GM18505 (cell line): Measurements from ENCODE around the gene ITGAX.

Experiments used
- ATAC-seq: cut with Tn5 transposase; IDR thresholded peaks from one replicate; pipeline ENCODE4 v1.9.1; 2021; ENCODE audit not compliant: unreplicated experiment
- POLR2A ChIP-seq: IDR thresholded peaks from 4 replicates; pipeline ENCODE4 v1.6.1; 2011; ENCODE audit warnings: borderline replicate concordance; ENCODE audit not compliant: insufficient read depth, insufficient read length; ENCODE audit errors: extremely low read depth

Gene ITGAX

GRCh38 chr16:31373235-31373634, 18.3 kb downstream of the ITGAX start:
- ATAC-seq, result no peak

DNA sequence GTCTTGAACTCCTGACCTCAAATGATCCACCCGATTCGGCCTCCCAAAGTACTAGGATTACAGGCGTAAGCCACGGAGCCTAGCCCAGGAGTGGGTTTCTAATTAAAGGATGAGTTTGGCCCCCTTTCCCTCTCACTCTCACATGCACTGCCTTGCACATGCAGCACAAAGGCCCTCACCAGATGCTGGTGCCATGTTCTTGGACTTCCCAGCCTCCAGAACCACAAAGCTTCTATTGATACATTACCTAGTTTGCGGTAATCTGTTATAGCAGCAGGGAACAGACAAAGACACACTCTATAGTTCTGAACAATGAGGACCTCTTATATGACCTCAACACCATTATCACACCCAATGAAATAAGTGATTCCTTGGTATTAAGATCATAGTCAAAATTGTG, 20.3 kb downstream of the ITGAX start:
- no peak for ATAC-seq
- no peak for TF ChIP-seq POLR2A

More at GRCh38 chr16:31373235-31373634, 18.3 kb downstream of the ITGAX start:
- no peak for TF ChIP-seq POLR2A

GRCh38 chr16:31376705-31377104, 21.7 kb downstream of the ITGAX start:
- ATAC-seq, result no peak
- TF ChIP-seq POLR2A, result no peak

GRCh38 chr16:31377210-31377903, 22.4 kb downstream of the ITGAX start:
- no peak for ATAC-seq
- no peak for TF ChIP-seq POLR2A

- no peak for ATAC-seq
- no peak for TF ChIP-seq POLR2A
Observed at GRCh38 chr16:31380201-31380600, 25.2 kb downstream of the ITGAX start.

DNA sequence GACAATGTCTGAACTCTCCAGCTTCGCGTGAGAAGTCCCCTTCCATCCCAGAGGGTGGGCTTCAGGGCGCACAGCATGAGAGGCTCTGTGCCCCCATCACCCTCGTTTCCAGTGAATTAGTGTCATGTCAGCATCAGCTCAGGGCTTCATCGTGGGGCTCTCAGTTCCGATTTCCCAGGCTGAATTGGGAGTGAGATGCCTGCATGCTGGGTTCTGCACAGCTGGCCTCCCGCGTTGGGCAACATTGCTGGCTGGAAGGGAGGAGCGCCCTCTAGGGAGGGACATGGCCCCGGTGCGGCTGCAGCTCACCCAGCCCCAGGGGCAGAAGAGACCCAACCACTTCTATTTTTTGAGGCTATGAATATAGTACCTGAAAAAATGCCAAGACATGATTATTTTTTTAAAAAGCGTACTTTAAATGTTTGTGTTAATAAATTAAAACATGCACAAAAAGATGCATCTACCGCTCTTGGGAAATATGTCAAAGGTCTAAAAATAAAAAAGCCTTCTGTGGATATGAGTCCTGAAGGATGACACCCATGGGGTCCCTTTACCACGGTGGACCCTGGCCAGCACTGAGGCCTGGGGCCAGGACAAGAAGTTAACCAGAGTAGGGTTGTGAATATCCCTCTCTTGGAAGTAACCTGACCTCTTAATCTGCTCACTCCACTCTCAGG, 27.6 kb downstream of the ITGAX start:
- ATAC-seq, result peak; percentile 68

GRCh38 chr16:31385680-31386079, 30.7 kb downstream of the ITGAX start:
- no peak for TF ChIP-seq POLR2A
- no peak for ATAC-seq

More for the DNA sequence above, 27.6 kb downstream of the ITGAX start:
- TF ChIP-seq POLR2A, result no peak

DNA sequence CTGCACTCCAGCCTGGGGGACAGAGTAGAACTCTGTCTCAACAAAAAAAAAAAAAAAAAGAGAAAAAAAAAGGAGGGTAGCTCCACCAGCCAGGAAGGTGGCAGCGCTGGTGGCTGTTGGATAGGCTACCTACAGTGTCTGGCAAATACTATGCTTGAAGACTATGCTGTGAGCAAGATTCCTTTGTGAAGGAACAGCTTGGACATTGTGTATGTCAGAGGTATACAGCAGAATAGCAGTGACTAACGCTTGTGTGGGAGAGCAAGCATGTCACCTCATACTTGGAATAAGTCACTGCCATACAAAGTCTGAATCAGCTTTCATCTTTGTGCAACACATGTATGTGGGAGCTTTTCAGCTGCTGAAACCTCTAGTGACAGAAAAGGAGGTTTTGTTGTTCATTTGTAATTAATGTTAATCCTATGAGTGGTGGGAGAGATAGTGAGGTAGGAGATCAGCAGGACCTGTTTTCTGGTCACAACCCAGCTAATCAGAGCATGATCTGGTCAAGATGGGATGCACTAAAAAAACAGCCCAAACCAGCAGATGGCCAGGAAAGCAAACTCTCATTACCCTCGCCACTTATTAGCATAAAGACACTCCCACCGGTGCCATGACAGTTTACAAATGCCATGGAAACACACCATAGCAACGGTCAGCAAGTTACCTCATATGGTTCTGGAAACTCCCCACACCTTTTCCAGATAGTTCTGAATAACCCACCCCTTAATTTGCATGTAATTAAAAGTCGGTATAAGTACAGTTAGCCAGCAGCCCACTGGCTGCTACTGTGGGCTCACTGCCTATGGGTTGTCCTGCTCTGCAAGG, 31.4 kb downstream of the ITGAX start:
- ATAC-seq, result peak; percentile 58
- TF ChIP-seq POLR2A, result no peak

DNA sequence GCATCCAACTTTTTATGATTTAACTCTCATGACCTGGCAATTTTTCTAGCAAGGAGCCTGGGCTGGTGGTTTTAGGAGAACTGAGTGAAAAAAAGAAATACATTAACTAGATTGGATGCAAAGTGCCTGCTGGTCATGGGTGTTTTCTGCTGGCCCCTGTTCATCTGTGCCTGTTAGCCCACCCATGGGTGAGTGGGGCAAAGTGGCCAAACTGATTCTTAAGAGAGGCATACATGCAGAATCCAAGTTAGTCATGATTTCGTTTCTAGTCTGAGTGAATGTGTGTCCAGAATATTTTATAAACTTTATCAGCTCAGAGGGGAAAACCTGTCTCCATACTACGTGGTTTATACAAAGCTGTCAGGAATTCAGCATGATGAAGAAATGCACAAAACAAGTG, 33.6 kb downstream of the ITGAX start:
- no peak for TF ChIP-seq POLR2A
- ATAC-seq, result no peak

DNA sequence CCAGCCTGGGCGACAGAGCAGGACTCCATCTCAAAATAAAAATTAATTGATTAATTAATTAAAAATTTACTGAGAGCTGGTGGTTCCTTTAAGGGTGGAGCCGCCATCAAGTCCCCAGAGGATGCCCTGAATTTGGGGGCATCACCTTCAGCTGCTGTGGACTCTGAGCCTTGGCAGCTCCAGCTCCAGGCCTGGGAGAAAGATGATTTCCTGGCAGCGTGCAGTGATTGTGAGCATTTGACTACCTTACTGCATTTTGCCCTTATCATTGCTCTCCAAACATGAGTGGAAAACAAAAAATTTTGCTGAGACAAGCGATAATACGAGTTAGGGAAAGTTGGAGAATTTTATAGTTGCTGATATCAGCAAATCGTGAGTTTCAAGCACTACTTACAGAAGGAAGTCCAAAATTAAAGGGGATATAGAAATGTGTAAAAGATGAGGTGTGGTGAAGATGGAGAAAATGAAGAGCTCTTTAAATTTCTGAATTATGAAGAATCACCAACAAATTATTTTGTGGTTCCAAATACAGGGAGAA, 35.6 kb downstream of the ITGAX start:
- TF ChIP-seq POLR2A, result no peak
- ATAC-seq, result no peak

GRCh38 chr16:31393056-31393455, 38.1 kb downstream of the ITGAX start, which contains the start of gene ITGAD:
Gene ITGAD (plus strand): TSS chr16:31393335. CDS start chr16:31393361, 26 bp downstream.
- TF ChIP-seq POLR2A, result no peak
- ATAC-seq, result no peak

DNA sequence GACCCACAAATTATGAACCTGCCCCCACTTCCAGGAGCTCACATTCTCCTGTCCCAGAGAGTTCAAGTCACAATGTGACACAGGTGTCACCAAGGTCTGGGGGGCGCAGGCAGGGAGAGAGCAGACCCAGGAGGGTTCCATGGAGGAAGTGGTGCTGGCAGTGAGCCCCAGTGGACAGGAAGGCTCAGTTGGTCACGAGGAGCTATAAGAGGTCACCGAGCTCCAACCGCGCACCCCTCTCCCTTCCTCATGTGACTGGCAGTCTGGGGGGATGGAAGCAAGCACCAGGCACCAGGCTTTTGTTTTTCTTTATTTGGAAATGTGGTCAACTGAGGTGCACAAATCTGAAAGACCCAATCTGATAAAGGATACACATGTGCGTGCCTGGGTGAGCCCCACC, 40.7 kb downstream of the ITGAX start:
- no peak for ATAC-seq
- no peak for TF ChIP-seq POLR2A

GRCh38 chr16:31397096-31397660, 42.2 kb downstream of the ITGAX start:
- ATAC-seq, result no peak
- TF ChIP-seq POLR2A, result no peak
